SH-SY5Y (cell line): Measurements from ENCODE around the gene SAPCD1.

Experiments
- GATA2 ChIP-seq: IDR thresholded peaks from 2 replicates; pipeline ENCODE4 v1.6.1; 2011; ENCODE audit warnings: mild to moderate bottlenecking, low read depth, low read length
- GATA3 ChIP-seq: IDR thresholded peaks from 2 replicates; pipeline ENCODE4 v1.6.1; 2011; ENCODE audit warnings: low read depth, mild to moderate bottlenecking, low read length, moderate library complexity

GRCh38 chr6:31792761-31793171 is 30.3 kb downstream of the SAPCD1 start:
- TF ChIP-seq GATA2 (no peak), GATA3 (no peak)
